ENCODE measurements around the gene PPEF2.

- no peak for TF ChIP-seq POLR2A (IDR thresholded peaks at IDR 0.05; ENCODE audit: low read length)
- TF ChIP-seq JUN (IDR thresholded peaks at IDR 0.05) = no peak
- TF ChIP-seq MAX (IDR thresholded peaks at IDR 0.05) = no peak
- no peak for TF ChIP-seq NR3C1 (IDR thresholded peaks at IDR 0.05)
- TF ChIP-seq MAZ (IDR thresholded peaks at IDR 0.05; ENCODE audit: borderline replicate concordance, low read depth, low read length) = no peak
- TF ChIP-seq HOXB13 (CRISPR knock-in tag; IDR thresholded peaks at IDR 0.05; ENCODE audit: low read depth) = no peak
- no peak for TF ChIP-seq CTCF (IDR thresholded peaks at IDR 0.05)
- no peak for TF ChIP-seq REST (IDR thresholded peaks at IDR 0.05)
- TF ChIP-seq CHD4 (IDR thresholded peaks at IDR 0.05; ENCODE audit: borderline replicate concordance) = no peak
- TF ChIP-seq RFX5 (IDR thresholded peaks at IDR 0.05) = no peak
Measured at GRCh38 chr4:75924309-75924827, 22.1 kb upstream of the PPEF2 start.

Data from A549 (cell line).